ENCODE results near the gene NFIA. TPM values are rescaled to one million over a fixed set of nuclear protein-coding genes. Genes with fewer than 3 reads are reported as not detected.

The NFIA gene
- total and polyA plus RNA-seq, 2 of the 13 experiments (the other 11 are each of a cell fraction or from before 2014, with no cell fraction given) = 14.7 to 28.5 TPM

DNA sequence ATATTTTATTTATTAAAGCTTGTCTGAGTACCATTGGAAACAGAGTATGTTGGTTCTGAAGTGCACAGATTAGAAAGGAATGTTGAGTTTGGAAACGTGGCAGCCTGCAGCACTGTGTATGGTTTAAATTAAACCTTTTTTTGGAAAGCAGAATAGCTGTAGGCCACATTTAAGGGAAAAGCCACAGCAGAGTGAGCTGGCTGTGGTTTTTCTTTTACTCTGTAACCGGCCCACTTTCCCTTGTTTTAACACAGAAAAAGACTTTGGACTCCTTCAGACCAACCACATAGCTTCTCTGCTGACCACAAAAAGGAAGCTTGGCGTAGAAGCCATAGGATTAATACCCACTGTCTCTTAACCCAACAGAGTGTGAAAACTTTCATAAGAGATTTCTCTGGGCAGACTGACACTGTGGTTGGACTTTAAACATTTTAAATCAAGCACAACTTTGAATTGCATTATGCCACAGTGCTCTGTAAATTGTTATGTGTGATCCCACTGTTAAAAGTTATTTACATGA lies 75.2 kb downstream of the NFIA start (continued):
- no peak for TF ChIP-seq NR2F2 (IDR thresholded peaks at IDR 0.05; ENCODE audit: borderline replicate concordance, low read depth)
- TF ChIP-seq, protein P1, sequence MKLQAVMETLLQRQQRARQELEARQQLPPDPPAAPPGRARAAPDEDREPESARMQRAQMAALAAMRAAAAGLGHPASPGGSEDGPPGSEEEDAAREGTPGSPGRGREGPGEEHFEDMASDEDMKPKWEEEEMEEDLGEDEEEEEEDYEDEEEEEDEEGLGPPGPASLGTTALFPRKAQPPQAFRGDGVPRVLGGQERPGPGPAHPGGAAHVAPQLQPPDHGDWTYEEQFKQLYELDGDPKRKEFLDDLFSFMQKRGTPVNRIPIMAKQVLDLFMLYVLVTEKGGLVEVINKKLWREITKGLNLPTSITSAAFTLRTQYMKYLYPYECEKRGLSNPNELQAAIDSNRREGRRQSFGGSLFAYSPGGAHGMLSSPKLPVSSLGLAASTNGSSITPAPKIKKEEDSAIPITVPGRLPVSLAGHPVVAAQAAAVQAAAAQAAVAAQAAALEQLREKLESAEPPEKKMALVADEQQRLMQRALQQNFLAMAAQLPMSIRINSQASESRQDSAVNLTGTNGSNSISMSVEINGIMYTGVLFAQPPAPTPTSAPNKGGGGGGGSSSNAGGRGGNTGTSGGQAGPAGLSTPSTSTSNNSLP (IDR thresholded peaks at IDR 0.05; ENCODE audit: low read depth, low read length) = peak; percentile 66; the same call in 1 of the 2 replicates
- peak; percentile 66 for TF ChIP-seq ZNF629 (CRISPR knock-in tag; conservative IDR thresholded peaks at IDR 0.05)
- 0 out of 2 replicates have a peak, but pooled peaks have one; percentile 18 for TF ChIP-seq POGZ (CRISPR knock-in tag; IDR thresholded peaks at IDR 0.05)
- peak; percentile 27; the same call in 1 of the 2 replicates for TF ChIP-seq BCL6 (CRISPR knock-in tag; IDR thresholded peaks at IDR 0.05)
- TF ChIP-seq LCORL (IDR thresholded peaks at IDR 0.05) = no peak
- 0 out of 2 replicates have a peak, but pooled peaks have one; percentile 44 for TF ChIP-seq LCORL (CRISPR knock-in tag; IDR thresholded peaks at IDR 0.05)
- TF ChIP-seq TEAD3 (CRISPR knock-in tag; optimal IDR thresholded peaks at IDR 0.05; ENCODE audit: borderline replicate concordance) = peak; percentile 25
- no peak for TF ChIP-seq NCOA2 (CRISPR knock-in tag; IDR thresholded peaks at IDR 0.05)
- no peak for TF ChIP-seq NFKB2 (CRISPR knock-in tag; IDR thresholded peaks at IDR 0.05; ENCODE audit: borderline replicate concordance)
- TF ChIP-seq, protein P2, sequence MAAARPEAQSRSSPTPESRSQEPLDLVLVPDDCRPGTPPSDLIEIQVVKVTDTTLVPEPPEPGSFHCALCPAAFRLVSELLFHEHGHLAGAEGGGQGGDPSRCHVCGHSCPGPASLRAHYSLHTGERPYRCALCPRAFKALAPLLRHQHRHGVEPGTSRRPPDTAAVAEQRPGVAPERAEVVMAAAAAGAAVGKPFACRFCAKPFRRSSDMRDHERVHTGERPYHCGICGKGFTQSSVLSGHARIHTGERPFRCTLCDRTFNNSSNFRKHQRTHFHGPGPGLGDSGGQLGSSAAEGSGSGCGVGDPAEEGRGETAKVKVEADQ (CRISPR knock-in tag; IDR thresholded peaks at IDR 0.05; ENCODE audit: borderline replicate concordance) = no peak
- TF ChIP-seq HHEX (CRISPR knock-in tag; IDR thresholded peaks at IDR 0.05) = no peak
- TF ChIP-seq EP300 (IDR thresholded peaks at IDR 0.05; ENCODE audit: low read depth in 2 of 2, low read length in 2 of 2) = 0 out of 4 replicates have a peak, but pooled peaks of 1 of the 2 experiments have one; percentile 39
- TF ChIP-seq EP300 (CRISPR knock-in tag; IDR thresholded peaks at IDR 0.05; ENCODE audit: borderline replicate concordance) = no peak
- TF ChIP-seq ZNF292 (CRISPR knock-in tag; IDR thresholded peaks at IDR 0.05; ENCODE audit: borderline replicate concordance, low read depth) = 0 out of 2 replicates have a peak, but pooled peaks have one; percentile 24
